Activated CD4-positive, alpha-beta memory T cell treated with anti-CD3 and anti-CD28 coated beads for 36 hours (primary cell): ENCODE data around the gene SPART. TPM values are rescaled to one million over a fixed set of nuclear protein-coding genes. Genes with fewer than 3 reads are reported as not detected.

Experiments
- CTCF ChIA-PET: fragments of 350-600 bp; sonication (Branson Sonifier 250); formaldehyde crosslinking; loops from one replicate; lab custom pipeline; 2021; ENCODE audit warnings: antibody characterized with exemption, inconsistent platforms; lab: Charles Lee
- POLR2A ChIA-PET: fragments of 350-600 bp; sonication (Branson Sonifier 250); formaldehyde crosslinking; loops from one replicate; lab custom pipeline; 2021; ENCODE audit warnings: antibody characterized with exemption; lab: Charles Lee
- DNase-seq: peaks from one replicate; pipeline ENCODE4 v3.0.0-alpha.2; 2020
- H3K27ac Mint-ChIP-seq: one replicate; pipeline ENCODE4 v1.8.0; 2021; ENCODE audit warnings: mixed read lengths
- H3K27me3 Mint-ChIP-seq: one replicate; pipeline ENCODE4 v1.8.0; 2021; ENCODE audit warnings: mixed read lengths
- H3K36me3 Mint-ChIP-seq: one replicate; pipeline ENCODE4 v1.8.0; 2021; ENCODE audit warnings: mixed read lengths
- H3K4me1 Mint-ChIP-seq: one replicate; pipeline ENCODE4 v1.8.0; 2021; ENCODE audit warnings: low read depth, mixed read lengths
- H3K4me3 Mint-ChIP-seq: one replicate; pipeline ENCODE4 v1.8.0; 2021; ENCODE audit warnings: mild to moderate bottlenecking, mixed read lengths
- H3K9me3 Mint-ChIP-seq: one replicate; pipeline ENCODE4 v1.8.0; 2021; ENCODE audit warnings: mixed read lengths
- intact Hi-C: fragments of 100-400 bp; cut with micrococcal nuclease; formaldehyde crosslinking; loops from one replicate; pipeline ENCODE4 v1.15.1; 2023
- total RNA-seq, 2 experiments: library from RNA; stranded (reverse); gene quantifications; one replicate each; pipeline ENCODE4 v1.2.3, GENCODE V29; 2021

Gene SPART
- total RNA-seq, 2 experiments from 2014 or later: 22.4 to 22.5 TPM

DNA sequence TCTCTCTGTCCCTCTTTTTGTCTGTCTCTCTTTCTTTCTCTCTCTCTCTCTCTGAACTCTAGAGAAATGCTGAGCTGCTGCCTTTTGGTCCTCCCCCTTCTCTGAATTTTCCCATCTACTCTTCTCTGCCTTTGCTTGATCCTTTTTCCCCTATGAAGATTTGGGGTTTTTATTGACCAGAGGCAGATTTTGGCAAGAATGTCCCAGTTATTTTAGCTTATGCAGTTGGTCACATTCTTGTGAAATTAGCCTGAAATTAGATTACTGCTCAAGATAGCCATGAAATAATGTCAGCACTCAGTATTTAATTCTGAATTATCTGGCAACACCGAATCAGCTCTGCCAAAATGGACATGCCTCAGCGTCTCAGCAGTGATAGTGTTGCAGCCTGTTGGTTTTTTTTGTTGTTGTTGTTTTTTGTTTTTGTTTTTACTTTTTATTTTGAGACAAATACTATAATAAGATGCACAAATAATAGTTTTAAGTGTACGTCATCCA is 17.2 kb upstream of the SPART start:
- POLR2A ChIA-PET: no interaction called here
- H3K27me3 Mint-ChIP-seq: peaks cover 3% of the 10 kb centered on the region
- H3K4me3 Mint-ChIP-seq: no peak overlapping the region
- no peaks in the 10 kb centered on the region for H3K4me1 Mint-ChIP-seq
- DNase-seq: no peak
- intact Hi-C loops: no loop called here
- CTCF ChIA-PET: no interaction called here
- no peak overlapping the region for H3K27ac Mint-ChIP-seq
- H3K36me3 Mint-ChIP-seq: no peaks in the 10 kb centered on the region
- H3K9me3 Mint-ChIP-seq: no peaks in the 10 kb centered on the region

- intact Hi-C loops: no loop called here
- DNase-seq: no peak
- no peaks in the 10 kb centered on the region for H3K9me3 Mint-ChIP-seq
- no peak overlapping the region for H3K27ac Mint-ChIP-seq
- POLR2A ChIA-PET: no interaction called here
- peaks cover 3% of the 10 kb centered on the region for H3K27me3 Mint-ChIP-seq
- CTCF ChIA-PET: interaction anchor here (0.7 kb wide), 1 partner anchor 80 kb away, joined by 3 read pairs; no protein-coding TSS in a partner anchor
- no peaks in the 10 kb centered on the region for H3K4me1 Mint-ChIP-seq
- H3K4me3 Mint-ChIP-seq: no peak overlapping the region
- no peaks in the 10 kb centered on the region for H3K36me3 Mint-ChIP-seq
Observed at GRCh38 chr13:36362914-36363313, 16.7 kb upstream of the SPART start.

DNA sequence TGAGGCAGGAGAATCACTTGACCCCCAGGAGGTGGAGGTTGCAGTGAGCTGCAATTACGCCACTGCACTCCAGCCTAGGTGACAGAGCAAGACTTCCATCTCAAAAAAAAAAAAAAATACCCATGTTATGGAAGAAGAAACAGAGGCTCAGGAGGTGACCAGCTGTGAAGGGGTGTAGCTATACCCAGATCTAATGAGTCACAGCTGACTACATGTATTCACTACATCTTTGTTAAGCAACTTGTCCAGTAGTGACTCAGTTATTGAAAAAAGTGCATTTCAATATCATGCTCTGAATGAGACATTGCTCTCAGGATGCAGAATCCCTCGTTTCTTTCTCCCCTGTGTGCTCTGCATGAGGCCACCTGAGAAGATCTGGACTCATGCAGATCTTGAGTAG is 16.1 kb upstream of the SPART start:
- H3K9me3 Mint-ChIP-seq: no peaks in the 10 kb centered on the region
- ChIA-PET POLR2A (no interaction called here), CTCF (interaction anchor here (0.7 to 1.0 kb wide), 2 partner anchors 15 to 79 kb away, joined by 3 read pairs; no protein-coding TSS in a partner anchor)
- H3K4me3 Mint-ChIP-seq: no peak overlapping the region
- H3K27ac Mint-ChIP-seq: no peak overlapping the region
- no peaks in the 10 kb centered on the region for H3K4me1 Mint-ChIP-seq
- no peaks in the 10 kb centered on the region for H3K36me3 Mint-ChIP-seq
- DNase-seq: no peak
- peaks cover 3% of the 10 kb centered on the region for H3K27me3 Mint-ChIP-seq
- intact Hi-C loops: no loop called here

DNA sequence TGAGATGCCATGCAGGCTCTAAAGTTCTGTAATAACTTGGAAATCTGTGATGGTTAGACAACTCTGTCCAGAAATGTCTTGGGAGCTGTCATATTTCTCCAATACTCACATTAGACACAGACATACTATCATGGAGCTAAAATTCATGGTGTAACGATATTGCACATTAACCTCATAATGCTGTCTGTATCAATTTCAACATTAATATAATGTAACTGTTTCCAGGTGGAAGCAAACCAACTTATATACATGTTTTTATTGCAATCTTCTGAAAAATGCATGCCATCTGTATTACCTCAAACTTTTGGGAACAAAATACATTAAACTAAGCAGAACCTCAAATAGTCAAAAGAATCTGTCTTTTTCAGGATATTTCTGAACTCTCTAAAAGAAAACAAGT is 14.7 kb upstream of the SPART start:
- no peaks in the 10 kb centered on the region for H3K4me1 Mint-ChIP-seq
- no peak for DNase-seq
- CTCF ChIA-PET: interaction anchor here (1.2 kb wide), 1 partner anchor 14 kb away, joined by 5 read pairs; no protein-coding TSS in a partner anchor
- H3K36me3 Mint-ChIP-seq: no peaks in the 10 kb centered on the region
- no peaks in the 10 kb centered on the region for H3K9me3 Mint-ChIP-seq
- POLR2A ChIA-PET: no interaction called here
- H3K4me3 Mint-ChIP-seq: no peak overlapping the region
- intact Hi-C loops: no loop called here
- peaks cover 5% of the 10 kb centered on the region for H3K27me3 Mint-ChIP-seq
- no peak overlapping the region for H3K27ac Mint-ChIP-seq

DNA sequence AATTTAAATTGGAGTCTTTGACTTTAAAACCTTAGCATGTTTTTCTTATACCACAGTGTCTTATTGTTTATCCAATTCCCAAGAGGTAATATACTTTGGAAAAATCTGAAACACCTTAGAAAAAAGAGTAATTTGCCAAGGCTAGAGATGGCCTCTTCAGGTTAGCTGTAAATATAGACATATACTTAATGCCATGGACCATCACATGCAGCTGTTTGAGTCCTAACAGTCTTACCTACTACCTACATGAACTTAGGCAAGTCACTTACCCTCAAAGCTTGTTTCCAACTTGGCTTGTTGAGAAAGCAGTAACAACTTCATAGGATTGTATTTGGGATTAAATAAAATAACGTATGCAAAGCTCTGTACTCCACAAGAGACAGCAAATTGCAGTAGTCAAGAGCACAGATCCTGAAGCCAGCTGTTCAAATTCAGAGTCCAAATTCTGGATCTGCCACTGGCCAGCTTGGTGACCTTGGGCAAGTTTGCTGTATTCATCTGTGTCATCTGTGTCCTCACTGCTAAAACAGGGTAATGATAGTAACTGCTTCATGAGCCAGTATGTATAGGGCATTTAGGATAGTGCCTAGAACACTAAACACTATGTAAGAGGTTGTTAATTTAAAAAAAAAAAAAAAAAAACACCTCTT is 13.2 kb upstream of the SPART start:
- DNase-seq: no peak
- Mint-ChIP-seq H3K4me3 (no peak overlapping the region), H3K27me3 (peaks cover 2% of the 10 kb centered on the region), H3K36me3 (no peaks in the 10 kb centered on the region), H3K27ac (no peak overlapping the region), H3K4me1 (no peaks in the 10 kb centered on the region), H3K9me3 (no peaks in the 10 kb centered on the region)
- ChIA-PET POLR2A (no interaction called here), CTCF (no interaction called here)
- intact Hi-C loops: no loop called here

GRCh38 chr13:36358175-36358718 is 12.1 kb upstream of the SPART start:
- ChIA-PET CTCF (interaction anchor here (0.7 to 1.6 kb wide), 2 partner anchors 11 to 588 kb away, joined by 4 read pairs; no protein-coding TSS in a partner anchor), POLR2A (no interaction called here)
- Mint-ChIP-seq H3K4me3 (no peak overlapping the region), H3K4me1 (no peaks in the 10 kb centered on the region), H3K9me3 (no peaks in the 10 kb centered on the region), H3K27ac (no peak overlapping the region), H3K36me3 (no peaks in the 10 kb centered on the region), H3K27me3 (peaks cover 2% of the 10 kb centered on the region)
- intact Hi-C loops: no loop called here
- no peak for DNase-seq

DNA sequence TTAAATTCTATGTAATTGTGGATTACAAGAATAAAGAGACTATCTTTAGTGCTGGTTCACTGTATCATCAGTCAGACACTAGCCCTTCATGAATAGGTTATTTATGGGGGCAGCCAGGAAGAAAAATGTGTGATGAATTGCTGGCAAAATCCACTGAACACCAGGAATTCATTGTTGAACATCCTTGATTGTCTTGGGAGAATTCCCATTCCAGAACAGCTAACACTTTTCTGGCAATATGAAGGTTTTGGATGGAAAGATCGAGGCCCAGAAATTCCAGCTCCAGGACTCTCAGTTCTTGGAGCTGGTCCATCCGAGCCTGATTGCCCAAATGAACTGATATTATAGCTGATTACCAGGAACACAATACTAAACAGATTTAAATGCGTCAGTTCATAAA is 11.5 kb upstream of the SPART start:
- POLR2A ChIA-PET: no interaction called here
- intact Hi-C loops: no loop called here
- H3K9me3 Mint-ChIP-seq: no peaks in the 10 kb centered on the region
- no peaks in the 10 kb centered on the region for H3K4me1 Mint-ChIP-seq
- H3K4me3 Mint-ChIP-seq: no peak overlapping the region
- H3K36me3 Mint-ChIP-seq: no peaks in the 10 kb centered on the region
- peaks cover 2% of the 10 kb centered on the region for H3K27me3 Mint-ChIP-seq
- DNase-seq: no peak
- CTCF ChIA-PET: interaction anchor here (0.7 to 1.6 kb wide), 2 partner anchors 11 to 589 kb away, joined by 4 read pairs; no protein-coding TSS in a partner anchor
- H3K27ac Mint-ChIP-seq: no peak overlapping the region

GRCh38 chr13:36357231-36357630 is 11.0 kb upstream of the SPART start:
- no peaks in the 10 kb centered on the region for H3K9me3 Mint-ChIP-seq
- peaks cover 2% of the 10 kb centered on the region for H3K27me3 Mint-ChIP-seq
- no peak overlapping the region for H3K4me3 Mint-ChIP-seq
- H3K27ac Mint-ChIP-seq: no peak overlapping the region
- H3K36me3 Mint-ChIP-seq: no peaks in the 10 kb centered on the region
- intact Hi-C loops: no loop called here
- CTCF ChIA-PET: interaction anchor here (1.6 kb wide), 1 partner anchor 10 kb away, joined by 4 read pairs; no protein-coding TSS in a partner anchor
- no peaks in the 10 kb centered on the region for H3K4me1 Mint-ChIP-seq
- DNase-seq: no peak
- POLR2A ChIA-PET: no interaction called here

GRCh38 chr13:36356058-36356457 is 9.9 kb upstream of the SPART start:
- POLR2A ChIA-PET: no interaction called here
- Mint-ChIP-seq H3K36me3 (no peaks in the 10 kb centered on the region), H3K4me1 (no peaks in the 10 kb centered on the region), H3K27me3 (peaks cover 2% of the 10 kb centered on the region), H3K27ac (no peak overlapping the region), H3K9me3 (no peaks in the 10 kb centered on the region), H3K4me3 (no peak overlapping the region)
- CTCF ChIA-PET: interaction anchor here (0.9 to 1.8 kb wide), 3 partner anchors 9 to 379 kb away, joined by 3 to 5 read pairs (median 3); no protein-coding TSS in a partner anchor
- intact Hi-C loops: no loop called here
- DNase-seq: no peak

DNA sequence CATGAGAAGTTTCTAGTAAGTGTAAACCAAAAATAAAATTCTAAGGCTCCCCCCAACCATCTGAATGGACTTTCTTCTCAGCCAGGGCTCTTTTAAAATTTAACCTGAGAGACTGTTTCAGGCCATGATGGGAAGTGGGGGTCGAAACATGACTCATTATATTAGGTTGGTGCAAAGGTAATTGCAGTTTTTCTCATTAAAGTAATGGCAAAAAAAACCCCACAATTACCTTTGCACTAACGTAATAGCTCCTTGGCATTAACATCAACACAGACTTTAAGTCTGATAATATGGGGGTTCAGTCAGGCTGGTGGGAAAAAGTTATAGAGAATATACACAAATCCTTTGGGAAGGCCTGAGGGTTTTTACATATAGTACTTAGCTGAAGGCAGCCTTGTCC is 9.4 kb upstream of the SPART start:
- H3K9me3 Mint-ChIP-seq: no peaks in the 10 kb centered on the region
- no peak overlapping the region for H3K27ac Mint-ChIP-seq
- no peaks in the 10 kb centered on the region for H3K4me1 Mint-ChIP-seq
- ChIA-PET POLR2A (no interaction called here), CTCF (interaction anchor here (1.0 to 1.8 kb wide), 2 partner anchors 9 to 379 kb away, joined by 3 to 5 read pairs; no protein-coding TSS in a partner anchor)
- H3K27me3 Mint-ChIP-seq: peaks cover 2% of the 10 kb centered on the region
- no peak overlapping the region for H3K4me3 Mint-ChIP-seq
- intact Hi-C loops: no loop called here
- H3K36me3 Mint-ChIP-seq: no peaks in the 10 kb centered on the region
- DNase-seq: no peak

DNA sequence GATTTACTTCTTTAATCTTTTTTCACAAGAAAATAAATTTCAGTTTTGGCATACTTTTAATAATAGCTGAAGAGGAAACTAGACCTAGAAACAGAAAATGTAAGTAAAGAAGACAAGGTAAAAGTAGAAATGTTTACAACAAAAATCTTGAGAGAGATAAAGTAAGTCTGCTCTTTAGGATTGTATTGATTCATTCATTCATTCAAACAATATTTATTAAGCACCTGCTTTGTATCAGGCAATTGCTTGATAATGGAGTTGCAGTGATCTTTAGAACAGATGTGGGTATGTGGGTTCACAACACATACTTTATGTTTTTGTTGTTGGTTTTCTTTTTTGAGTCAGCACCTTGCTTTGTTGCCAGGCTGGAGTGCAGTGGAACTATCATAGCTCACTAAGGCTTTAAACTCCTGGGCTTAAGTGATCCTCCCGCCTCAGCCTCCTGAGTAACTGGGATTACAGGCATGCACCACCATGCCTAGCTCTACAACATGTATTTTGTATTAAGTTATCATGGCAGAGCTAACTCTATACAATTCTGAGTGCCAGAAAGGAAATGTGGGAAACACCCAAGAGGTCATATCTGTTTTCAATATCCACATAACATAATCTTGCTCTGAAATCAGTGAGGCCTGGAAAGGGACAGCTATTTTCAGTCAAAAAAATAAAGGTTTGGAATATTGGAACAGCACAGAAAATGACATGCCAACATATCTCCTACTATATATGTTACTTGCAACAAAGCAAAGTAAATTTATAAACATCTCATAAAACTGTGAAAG is 8.8 kb upstream of the SPART start:
- ChIA-PET CTCF (interaction anchor here (1.0 to 1.8 kb wide), 2 partner anchors 8 to 380 kb away, joined by 3 to 5 read pairs; no protein-coding TSS in a partner anchor), POLR2A (no interaction called here)
- H3K27me3 Mint-ChIP-seq: peaks cover 2% of the 10 kb centered on the region
- no peaks in the 10 kb centered on the region for H3K36me3 Mint-ChIP-seq
- no peaks in the 10 kb centered on the region for H3K4me1 Mint-ChIP-seq
- H3K4me3 Mint-ChIP-seq: no peak overlapping the region
- intact Hi-C loops: no loop called here
- H3K9me3 Mint-ChIP-seq: no peaks in the 10 kb centered on the region
- H3K27ac Mint-ChIP-seq: no peak overlapping the region
- no peak for DNase-seq

DNA sequence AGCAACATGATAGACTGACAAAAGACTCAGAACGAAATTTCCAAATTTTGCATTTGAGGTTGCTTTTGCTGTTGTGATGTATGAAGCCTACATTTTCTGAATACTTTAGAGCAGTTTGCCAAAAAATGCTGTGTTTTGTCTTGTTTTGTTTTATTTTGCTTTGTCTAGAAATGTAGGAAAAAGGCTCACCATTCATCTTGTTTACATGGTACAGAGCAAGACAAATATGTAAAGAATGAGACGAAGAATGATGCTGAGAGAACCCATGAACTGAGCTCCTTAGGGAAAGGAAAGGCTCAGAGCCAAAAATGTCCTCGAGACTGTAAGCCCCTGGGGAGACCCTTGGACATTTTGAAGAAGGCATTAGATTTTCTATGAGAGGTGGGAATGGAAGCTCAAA is 6.8 kb upstream of the SPART start:
- intact Hi-C loops: no loop called here
- H3K27ac Mint-ChIP-seq: no peak overlapping the region
- H3K36me3 Mint-ChIP-seq: no peaks in the 10 kb centered on the region
- ChIA-PET POLR2A (no interaction called here), CTCF (interaction anchor here (0.8 kb wide), 1 partner anchor 383 kb away, joined by 3 read pairs; no protein-coding TSS in a partner anchor)
- H3K4me1 Mint-ChIP-seq: no peaks in the 10 kb centered on the region
- DNase-seq: no peak
- H3K27me3 Mint-ChIP-seq: peaks cover 2% of the 10 kb centered on the region
- H3K9me3 Mint-ChIP-seq: no peaks in the 10 kb centered on the region
- no peak overlapping the region for H3K4me3 Mint-ChIP-seq
